Keratinocyte (primary cell): ENCODE measurements around the gene MAGEA6. TPM values are rescaled to one million over a fixed set of nuclear protein-coding genes. Genes with fewer than 3 reads are reported as not detected.

ENCODE experiments used
- DNase-seq: peaks from one replicate; pipeline ENCODE4 v3.0.0-alpha.2; 2011; ENCODE audit warnings: low read depth, missing footprints, low spot score
- FAIRE-seq: peaks from 2 replicates; lab custom pipeline; 2011; peaks lifted over from hg19 to GRCh38; lab: Jason Lieb, UNC
- H2AFZ ChIP-seq: 2 replicates; pipeline ENCODE4 v1.6.0; 2012; ENCODE audit warnings: low read length, control low read depth, inconsistent platforms; ENCODE audit not compliant: control insufficient read depth
- H3K27ac ChIP-seq: 2 replicates; pipeline ENCODE4 v1.5.1; 2011; ENCODE audit warnings: low read length; ENCODE audit not compliant: control insufficient read depth, insufficient read depth
- H3K27me3 ChIP-seq: 3 replicates; pipeline ENCODE4 v1.6.0; 2011; ENCODE audit warnings: low read length; ENCODE audit not compliant: control insufficient read depth, insufficient read depth; ENCODE audit errors: extremely low read depth
- H3K36me3 ChIP-seq, 2 experiments: 2 replicates in 1 of 2; 3 replicates in 1 of 2; pipeline ENCODE4 v1.5.1; 2011; ENCODE audit warnings: low read length in 2 of 2, mild to moderate bottlenecking in 1 of 2; ENCODE audit not compliant: control insufficient read depth in 2 of 2, insufficient read depth in 2 of 2; ENCODE audit errors: extremely low read depth in 1 of 2
- H3K4me1 ChIP-seq: 3 replicates; pipeline ENCODE4 v1.5.1; 2011; ENCODE audit warnings: low read length; ENCODE audit not compliant: control insufficient read depth, insufficient read depth; ENCODE audit errors: extremely low read depth
- H3K4me2 ChIP-seq: 3 replicates; pipeline ENCODE4 v1.6.0; 2011; ENCODE audit warnings: low read depth, low read length; ENCODE audit not compliant: control insufficient read depth, insufficient read depth; ENCODE audit errors: extremely low read depth
- H3K4me3 ChIP-seq, 3 experiments: fragments of 200-600 bp in 1 of 3; sonication (generic) in 1 of 3; 2 replicates in 2 of 3; 3 replicates in 1 of 3; pipeline ENCODE4 v1.5.1; 2011 to 2016; ENCODE audit warnings: low read length in 3 of 3, mild to moderate bottlenecking in 3 of 3, control low read depth in 2 of 3, inconsistent platforms in 1 of 3, low read depth in 1 of 3, mixed read lengths in 1 of 3, mixed run types in 1 of 3, moderate library complexity in 1 of 3; ENCODE audit not compliant: control insufficient read depth in 2 of 3, insufficient read depth in 2 of 3; ENCODE audit errors: extremely low read depth in 1 of 3
- H3K79me2 ChIP-seq: 2 replicates; pipeline ENCODE4 v1.6.0; 2012; ENCODE audit warnings: low read length; ENCODE audit not compliant: control insufficient read depth, insufficient read depth
- H3K9ac ChIP-seq: 3 replicates; pipeline ENCODE4 v1.6.0; 2011; ENCODE audit warnings: low read length; ENCODE audit not compliant: control insufficient read depth, insufficient read depth; ENCODE audit errors: extremely low read depth
- H3K9me1 ChIP-seq: 3 replicates; pipeline ENCODE4 v1.6.0; 2011; ENCODE audit warnings: low read length; ENCODE audit not compliant: control insufficient read depth, insufficient read depth; ENCODE audit errors: extremely low read depth
- H3K9me3 ChIP-seq: 2 replicates; pipeline ENCODE4 v1.5.1; 2012; ENCODE audit warnings: low read depth, low read length; ENCODE audit not compliant: control insufficient read depth
- H4K20me1 ChIP-seq: 3 replicates; pipeline ENCODE4 v1.6.0; 2011; ENCODE audit warnings: low read length; ENCODE audit not compliant: control insufficient read depth, insufficient read depth; ENCODE audit errors: extremely low read depth
- EZH2 ChIP-seq: IDR thresholded peaks from one replicate; pipeline ENCODE4 v1.6.1; 2012; ENCODE audit warnings: inconsistent platforms, mild to moderate bottlenecking, low read length, moderate library complexity
- dilution Hi-C: fragments of 300-500 bp; cut with MboI; formaldehyde crosslinking; loops from one replicate; pipeline ENCODE4 v1.7.0; 2020; ENCODE audit warnings: low sequenced_read_pairs; ENCODE audit not compliant: extremely low pct_ligation_motif_present
- polyA plus RNA-seq, 5 experiments: library from polyadenylated mRNA; depleted of rRNA in 3 of 5; stranded (reverse) in 3 of 5; stranded (forward) in 1 of 5; unstranded in 1 of 5; fragments of >200 nt; gene quantifications; 1 replicate in 1 of 5; 2 replicates in 3 of 5; 3 replicates in 1 of 5; pipeline versions ENCODE4 v1.2.1 to v1.2.3, GENCODE V29; 2011 to 2012; ENCODE audit warnings: missing spikeins in 2 of 5, low read depth in 1 of 5, low replicate concordance in 1 of 5
- TF ChIP-seq, protein P1 (sequence below), 3 experiments: IDR thresholded peaks in 1 of 3; conservative IDR thresholded peaks in 1 of 3; optimal IDR thresholded peaks in 1 of 3; 2 replicates in 2 of 3; 3 replicates in 1 of 3; pipeline versions ENCODE3 to v1.5.1; 2011; ENCODE audit warnings: low read length in 3 of 3, mild to moderate bottlenecking in 3 of 3, moderate library complexity in 2 of 3, control low read depth in 1 of 3, inconsistent platforms in 1 of 3; ENCODE audit not compliant: insufficient read depth in 2 of 3; ENCODE audit errors: extremely low read depth in 1 of 3

Gene MAGEA6
- polyA plus RNA-seq, 1 donor (not counting 4 experiments of a cell fraction or from before 2014, with no cell fraction given): not detected

GRCh38 chrX:152733261-152733975 is 36.1 kb downstream of the MAGEA6 start, which contains the start of the genes CSAG1 and MAGEA12:
Gene CSAG1, minus strand, starts transcription at chrX:152733721. Its CDS starts 1,261 bp downstream, at chrX:152732460.
Gene MAGEA12, plus strand, starts transcription at chrX:152733757. Its CDS starts 2,405 bp downstream, at chrX:152736162.
- Histone ChIP-seq H3K4me1 (no peaks in the 10 kb centered on the region), H3K4me2 (no peak within 1 kb of the TSS), H3K79me2 (no peaks in the 10 kb centered on the region), H3K9me1 (no peaks in the 10 kb centered on the region), H3K9ac (no peak within 1 kb of the TSS), H3K27ac (no peak within 1 kb of the TSS), H3K36me3 (no peaks in the 10 kb centered on the region), H3K27me3 (no peaks in the 10 kb centered on the region), H4K20me1 (no peaks in the 10 kb centered on the region), H3K4me3 (no peak within 1 kb of the TSS), H2AFZ (no peak within 1 kb of the TSS), H3K9me3 (no peaks in the 10 kb centered on the region)
- DNase-seq (no peak), FAIRE-seq (no peak)
- dilution Hi-C loops: no loop called here
- TF ChIP-seq EZH2: no peak
- TF ChIP-seq, protein P1, sequence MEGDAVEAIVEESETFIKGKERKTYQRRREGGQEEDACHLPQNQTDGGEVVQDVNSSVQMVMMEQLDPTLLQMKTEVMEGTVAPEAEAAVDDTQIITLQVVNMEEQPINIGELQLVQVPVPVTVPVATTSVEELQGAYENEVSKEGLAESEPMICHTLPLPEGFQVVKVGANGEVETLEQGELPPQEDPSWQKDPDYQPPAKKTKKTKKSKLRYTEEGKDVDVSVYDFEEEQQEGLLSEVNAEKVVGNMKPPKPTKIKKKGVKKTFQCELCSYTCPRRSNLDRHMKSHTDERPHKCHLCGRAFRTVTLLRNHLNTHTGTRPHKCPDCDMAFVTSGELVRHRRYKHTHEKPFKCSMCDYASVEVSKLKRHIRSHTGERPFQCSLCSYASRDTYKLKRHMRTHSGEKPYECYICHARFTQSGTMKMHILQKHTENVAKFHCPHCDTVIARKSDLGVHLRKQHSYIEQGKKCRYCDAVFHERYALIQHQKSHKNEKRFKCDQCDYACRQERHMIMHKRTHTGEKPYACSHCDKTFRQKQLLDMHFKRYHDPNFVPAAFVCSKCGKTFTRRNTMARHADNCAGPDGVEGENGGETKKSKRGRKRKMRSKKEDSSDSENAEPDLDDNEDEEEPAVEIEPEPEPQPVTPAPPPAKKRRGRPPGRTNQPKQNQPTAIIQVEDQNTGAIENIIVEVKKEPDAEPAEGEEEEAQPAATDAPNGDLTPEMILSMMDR (optimal IDR thresholded peaks at IDR 0.05 in 1 of 3, IDR thresholded peaks at IDR 0.05 in 1 of 3, conservative IDR thresholded peaks at IDR 0.05 in 1 of 3; ENCODE audit: extremely low read depth in 1 of 3, insufficient read depth in 2 of 3, low read length in 3 of 3): no peak

DNA sequence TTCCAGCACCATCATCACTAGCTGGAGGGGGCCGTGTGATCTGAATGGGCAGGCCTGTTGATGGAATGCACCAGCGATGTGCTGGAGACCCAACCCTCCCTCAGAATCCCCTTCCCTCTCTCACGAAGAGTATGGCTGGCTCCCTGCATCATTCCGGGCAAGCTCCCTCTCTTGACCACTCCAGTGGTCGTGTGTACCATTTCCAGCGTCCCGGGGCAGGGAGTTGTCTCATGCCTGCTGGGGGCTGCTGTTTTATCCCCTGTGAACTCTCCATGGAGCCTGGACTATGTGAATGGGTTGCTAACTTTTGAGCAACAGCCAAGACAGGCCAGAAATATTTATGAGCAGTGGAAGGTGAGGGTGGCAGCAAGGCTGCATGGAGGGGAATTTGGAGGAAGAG is 44.1 kb downstream of the MAGEA6 start:
- Histone ChIP-seq H3K9ac (no peak overlapping the region), H3K9me3 (no peaks in the 10 kb centered on the region), H3K36me3 (no peaks in the 10 kb centered on the region), H3K79me2 (no peaks in the 10 kb centered on the region), H3K4me1 (no peaks in the 10 kb centered on the region), H2AFZ (no peak overlapping the region), H3K9me1 (no peaks in the 10 kb centered on the region), H3K27me3 (no peaks in the 10 kb centered on the region), H3K27ac (no peak overlapping the region), H3K4me2 (no peak overlapping the region), H3K4me3 (no peak overlapping the region), H4K20me1 (no peaks in the 10 kb centered on the region)
- FAIRE-seq (no peak), DNase-seq (no peak)
- TF ChIP-seq, protein P1 (optimal IDR thresholded peaks at IDR 0.05 in 1 of 3, IDR thresholded peaks at IDR 0.05 in 1 of 3, conservative IDR thresholded peaks at IDR 0.05 in 1 of 3; ENCODE audit: extremely low read depth in 1 of 3, insufficient read depth in 2 of 3, low read length in 3 of 3): no peak
- TF ChIP-seq EZH2: no peak
- dilution Hi-C loops: no loop called here

Other genes starting within 250 kb of the MAGEA6 start
- 0.02 to 0.12 TPM (median 0.08 TPM) in 3 replicates for gene GABRQ, start 131.8 kb downstream of the MAGEA6 start, polyA plus RNA-seq
- gene MAGEA3, start 70.9 kb downstream of the MAGEA6 start, polyA plus RNA-seq: not detected in 3 replicates
- gene CSAG2, start 60.4 kb downstream of the MAGEA6 start, polyA plus RNA-seq: not detected in 3 replicates
- not detected in 3 replicates for gene MAGEA2B, start 55.1 kb downstream of the MAGEA6 start, polyA plus RNA-seq
- gene CSAG1, start 36.0 kb downstream of the MAGEA6 start, polyA plus RNA-seq: not detected in 3 replicates
- gene MAGEA12, start 35.9 kb downstream of the MAGEA6 start, polyA plus RNA-seq: not detected in 3 replicates
- not detected in 3 replicates for gene MAGEA2, start 15.8 kb downstream of the MAGEA6 start, polyA plus RNA-seq
- gene CSAG3, start 10.5 kb downstream of the MAGEA6 start, polyA plus RNA-seq: not detected in 3 replicates
- 54.7 to 69.0 TPM (median 55.5 TPM) in 3 replicates for gene CETN2, start 61.1 kb upstream of the MAGEA6 start, polyA plus RNA-seq
- gene NSDHL, start 61.4 kb upstream of the MAGEA6 start, polyA plus RNA-seq: 74.7 to 96.3 TPM (median 79.0 TPM) in 3 replicates
- 48.6 to 73.2 TPM (median 55.6 TPM) in 3 replicates for gene ZNF185, start 128.4 kb upstream of the MAGEA6 start, polyA plus RNA-seq
- gene PNMA5, start 224.4 kb upstream of the MAGEA6 start, polyA plus RNA-seq: not detected in 3 replicates